ENCODE results near the gene BMP7.

DNA sequence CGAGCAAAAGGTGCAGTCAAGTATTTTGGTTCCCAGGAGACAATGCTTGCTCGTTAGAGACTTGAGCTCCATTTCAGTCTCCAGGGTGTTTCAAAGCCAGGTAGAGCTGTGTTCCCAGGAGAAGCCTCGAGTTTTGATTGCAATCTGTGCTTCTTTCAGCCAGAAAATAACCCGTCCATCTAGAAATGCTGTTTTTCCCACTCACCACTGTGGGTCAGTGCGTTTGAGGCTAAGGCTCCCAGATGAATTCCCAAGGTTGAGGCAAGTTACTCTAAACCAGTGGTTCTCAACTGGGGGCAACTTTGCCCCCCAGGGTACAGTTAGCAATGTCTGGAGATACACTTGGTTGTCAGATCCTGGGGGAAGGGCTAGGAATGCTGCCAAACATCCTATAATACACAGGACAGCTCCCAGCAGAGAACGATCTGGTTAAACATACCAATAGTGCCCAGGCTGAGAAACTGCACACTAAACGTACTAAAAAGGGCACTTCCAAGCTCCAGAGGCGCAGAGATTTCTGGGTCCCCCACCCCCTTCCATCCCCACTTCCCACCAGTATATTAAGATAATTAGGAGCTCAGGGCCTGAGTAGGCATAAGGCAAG lies 13.8 kb downstream of the BMP7 start:
- TF ChIP-seq, protein P1, sequence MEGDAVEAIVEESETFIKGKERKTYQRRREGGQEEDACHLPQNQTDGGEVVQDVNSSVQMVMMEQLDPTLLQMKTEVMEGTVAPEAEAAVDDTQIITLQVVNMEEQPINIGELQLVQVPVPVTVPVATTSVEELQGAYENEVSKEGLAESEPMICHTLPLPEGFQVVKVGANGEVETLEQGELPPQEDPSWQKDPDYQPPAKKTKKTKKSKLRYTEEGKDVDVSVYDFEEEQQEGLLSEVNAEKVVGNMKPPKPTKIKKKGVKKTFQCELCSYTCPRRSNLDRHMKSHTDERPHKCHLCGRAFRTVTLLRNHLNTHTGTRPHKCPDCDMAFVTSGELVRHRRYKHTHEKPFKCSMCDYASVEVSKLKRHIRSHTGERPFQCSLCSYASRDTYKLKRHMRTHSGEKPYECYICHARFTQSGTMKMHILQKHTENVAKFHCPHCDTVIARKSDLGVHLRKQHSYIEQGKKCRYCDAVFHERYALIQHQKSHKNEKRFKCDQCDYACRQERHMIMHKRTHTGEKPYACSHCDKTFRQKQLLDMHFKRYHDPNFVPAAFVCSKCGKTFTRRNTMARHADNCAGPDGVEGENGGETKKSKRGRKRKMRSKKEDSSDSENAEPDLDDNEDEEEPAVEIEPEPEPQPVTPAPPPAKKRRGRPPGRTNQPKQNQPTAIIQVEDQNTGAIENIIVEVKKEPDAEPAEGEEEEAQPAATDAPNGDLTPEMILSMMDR (IDR thresholded peaks at IDR 0.05): peak in 1 of 6 experiments; percentile 16
- TF ChIP-seq POLR2A (IDR thresholded peaks at IDR 0.05): peak in 1 of 2 donors; percentile 20

All from thyroid gland (tissue), 4 donors.